ENCODE results near the gene TNFAIP8.

DNA sequence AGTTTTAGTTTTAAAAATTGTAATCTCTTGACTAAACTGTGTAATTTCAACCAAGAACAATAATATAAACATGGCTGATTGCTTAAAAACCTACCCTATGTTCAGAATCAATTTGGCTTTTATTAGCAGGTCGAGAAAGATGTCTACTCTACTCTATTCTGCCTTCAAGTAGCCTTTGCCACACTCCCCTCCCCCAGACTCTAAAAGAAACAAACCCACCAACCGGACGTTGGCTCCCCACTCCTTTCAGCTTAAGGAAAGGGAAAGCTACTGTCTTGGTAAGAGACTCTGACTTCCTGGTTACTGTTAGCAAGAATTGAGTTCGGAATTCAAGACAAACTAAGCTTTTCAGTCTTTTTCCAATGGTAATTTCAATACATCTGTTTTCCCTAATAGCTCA is 46.7 kb downstream of the TNFAIP8 start:
- TF ChIP-seq, protein P1, sequence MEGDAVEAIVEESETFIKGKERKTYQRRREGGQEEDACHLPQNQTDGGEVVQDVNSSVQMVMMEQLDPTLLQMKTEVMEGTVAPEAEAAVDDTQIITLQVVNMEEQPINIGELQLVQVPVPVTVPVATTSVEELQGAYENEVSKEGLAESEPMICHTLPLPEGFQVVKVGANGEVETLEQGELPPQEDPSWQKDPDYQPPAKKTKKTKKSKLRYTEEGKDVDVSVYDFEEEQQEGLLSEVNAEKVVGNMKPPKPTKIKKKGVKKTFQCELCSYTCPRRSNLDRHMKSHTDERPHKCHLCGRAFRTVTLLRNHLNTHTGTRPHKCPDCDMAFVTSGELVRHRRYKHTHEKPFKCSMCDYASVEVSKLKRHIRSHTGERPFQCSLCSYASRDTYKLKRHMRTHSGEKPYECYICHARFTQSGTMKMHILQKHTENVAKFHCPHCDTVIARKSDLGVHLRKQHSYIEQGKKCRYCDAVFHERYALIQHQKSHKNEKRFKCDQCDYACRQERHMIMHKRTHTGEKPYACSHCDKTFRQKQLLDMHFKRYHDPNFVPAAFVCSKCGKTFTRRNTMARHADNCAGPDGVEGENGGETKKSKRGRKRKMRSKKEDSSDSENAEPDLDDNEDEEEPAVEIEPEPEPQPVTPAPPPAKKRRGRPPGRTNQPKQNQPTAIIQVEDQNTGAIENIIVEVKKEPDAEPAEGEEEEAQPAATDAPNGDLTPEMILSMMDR (IDR thresholded peaks at IDR 0.05), result no peak
- TF ChIP-seq POLR2A (IDR thresholded peaks at IDR 0.05) (no peak), POLR2AphosphoS5 (IDR thresholded peaks at IDR 0.05) (no peak), EP300 (IDR thresholded peaks at IDR 0.05; ENCODE audit: low read depth) (no peak)

Data from transverse colon (tissue), 4 donors.